HEK293T (cell line): ENCODE data around the gene EPS8.

Source experiments
- CTCF ChIA-PET: fragments of 350-600 bp; formaldehyde crosslinking; extraction: SDS; loops from one replicate; lab custom pipeline; 2021; ENCODE audit warnings: antibody characterized with exemption, inconsistent platforms; lab: Yijun Ruan, JAX
- POLR2A ChIA-PET: fragments of 350-600 bp; formaldehyde crosslinking; extraction: SDS; loops from one replicate; lab custom pipeline; 2020; ENCODE audit warnings: antibody characterized with exemption, inconsistent platforms; lab: Yijun Ruan, JAX
- DNase-seq: peaks from one replicate; pipeline ENCODE4 v3.0.0; 2012; ENCODE audit warnings: mixed read lengths; ENCODE audit errors: extremely low spot score
- ARNT ChIP-seq: fragments of 450-650 bp; IDR thresholded peaks from 2 replicates; pipeline ENCODE4 v1.6.1; 2017; ENCODE audit warnings: mild to moderate bottlenecking
- BHLHE40 ChIP-seq: fragments of 450-650 bp; IDR thresholded peaks from 2 replicates; pipeline ENCODE4 v1.6.1; 2016; ENCODE audit warnings: mild to moderate bottlenecking, moderate library complexity, borderline replicate concordance
- CTBP1 ChIP-seq: fragments of 450-650 bp; IDR thresholded peaks from 2 replicates; pipeline ENCODE4 v1.6.1; 2016; ENCODE audit warnings: borderline replicate concordance
- ELF4 ChIP-seq: fragments of 450-650 bp; IDR thresholded peaks from 2 replicates; pipeline ENCODE4 v1.6.1; 2017; ENCODE audit warnings: antibody characterized with exemption
- FOXA1 ChIP-seq: fragments of 450-650 bp; IDR thresholded peaks from 2 replicates; pipeline ENCODE4 v1.6.1; 2016; ENCODE audit warnings: mild to moderate bottlenecking
- FOXK2 ChIP-seq: fragments of 450-650 bp; IDR thresholded peaks from 2 replicates; pipeline ENCODE4 v1.6.1; 2016; ENCODE audit warnings: mild to moderate bottlenecking
- FOXM1 ChIP-seq: fragments of 450-650 bp; IDR thresholded peaks from 2 replicates; pipeline ENCODE4 v1.6.1; 2017; ENCODE audit warnings: mild to moderate bottlenecking, borderline replicate concordance
- HDGF ChIP-seq: fragments of 450-650 bp; IDR thresholded peaks from 2 replicates; pipeline ENCODE4 v1.6.1; 2017; ENCODE audit warnings: antibody characterized with exemption, borderline replicate concordance
- L3MBTL2 ChIP-seq: fragments of 450-650 bp; conservative IDR thresholded peaks from 2 replicates; pipeline ENCODE4 v1.6.1; 2016; ENCODE audit warnings: mild to moderate bottlenecking
- LEF1 ChIP-seq: fragments of 450-650 bp; IDR thresholded peaks from 2 replicates; pipeline ENCODE4 v1.6.1; 2017; ENCODE audit warnings: mild to moderate bottlenecking, borderline replicate concordance
- NFRKB ChIP-seq: fragments of 450-650 bp; IDR thresholded peaks from 2 replicates; pipeline ENCODE4 v1.6.1; 2016; ENCODE audit warnings: mild to moderate bottlenecking, moderate library complexity
- SP1 ChIP-seq: fragments of 450-650 bp; IDR thresholded peaks from 2 replicates; pipeline ENCODE4 v1.6.1; 2017
- SUZ12 ChIP-seq: fragments of 450-650 bp; IDR thresholded peaks from 2 replicates; pipeline ENCODE4 v1.6.1; 2016; ENCODE audit warnings: mild to moderate bottlenecking
- TARDBP ChIP-seq: fragments of 450-650 bp; IDR thresholded peaks from 2 replicates; pipeline ENCODE4 v1.6.1; 2016
- ZNF384 ChIP-seq: fragments of 450-650 bp; IDR thresholded peaks from 2 replicates; pipeline ENCODE4 v1.6.1; 2016
- TF ChIP-seq, protein P1 (sequence below): fragments of 450-650 bp; IDR thresholded peaks from 2 replicates; pipeline ENCODE4 v1.6.1; 2016

Gene EPS8

DNA sequence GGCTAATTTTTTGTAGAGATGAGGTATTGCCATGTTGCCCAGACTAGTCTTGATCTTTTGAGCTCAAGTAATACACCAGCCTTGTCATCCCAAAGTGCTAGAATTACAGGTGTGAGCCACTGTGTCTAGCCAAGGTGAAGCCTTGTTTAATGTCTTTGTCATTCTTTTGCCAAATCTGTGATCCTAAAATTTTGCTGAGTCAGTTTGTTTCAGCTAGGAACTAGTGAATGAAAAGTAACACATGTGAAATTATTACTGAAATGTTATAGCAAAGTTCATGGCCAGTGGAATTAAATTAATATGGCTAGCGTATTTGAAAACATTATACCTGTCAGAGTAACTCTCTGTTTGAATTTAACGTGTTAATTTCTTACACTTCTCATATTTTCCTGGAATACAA lies 26.5 kb upstream of the EPS8 start:
- DNase-seq = no peak
- TF ChIP-seq, protein P1, sequence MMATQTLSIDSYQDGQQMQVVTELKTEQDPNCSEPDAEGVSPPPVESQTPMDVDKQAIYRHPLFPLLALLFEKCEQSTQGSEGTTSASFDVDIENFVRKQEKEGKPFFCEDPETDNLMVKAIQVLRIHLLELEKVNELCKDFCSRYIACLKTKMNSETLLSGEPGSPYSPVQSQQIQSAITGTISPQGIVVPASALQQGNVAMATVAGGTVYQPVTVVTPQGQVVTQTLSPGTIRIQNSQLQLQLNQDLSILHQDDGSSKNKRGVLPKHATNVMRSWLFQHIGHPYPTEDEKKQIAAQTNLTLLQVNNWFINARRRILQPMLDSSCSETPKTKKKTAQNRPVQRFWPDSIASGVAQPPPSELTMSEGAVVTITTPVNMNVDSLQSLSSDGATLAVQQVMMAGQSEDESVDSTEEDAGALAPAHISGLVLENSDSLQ = no peak
- TF ChIP-seq HDGF (no peak), CTBP1 (no peak), ZNF384 (no peak), LEF1 (no peak), FOXM1 (no peak), SUZ12 (no peak), SP1 (no peak), BHLHE40 (no peak), NFRKB (no peak), TARDBP (no peak), FOXA1 (no peak), FOXK2 (no peak), ELF4 (no peak), L3MBTL2 (no peak), ARNT (no peak)
- ChIA-PET CTCF (no interaction called here), POLR2A (no interaction called here)

DNA sequence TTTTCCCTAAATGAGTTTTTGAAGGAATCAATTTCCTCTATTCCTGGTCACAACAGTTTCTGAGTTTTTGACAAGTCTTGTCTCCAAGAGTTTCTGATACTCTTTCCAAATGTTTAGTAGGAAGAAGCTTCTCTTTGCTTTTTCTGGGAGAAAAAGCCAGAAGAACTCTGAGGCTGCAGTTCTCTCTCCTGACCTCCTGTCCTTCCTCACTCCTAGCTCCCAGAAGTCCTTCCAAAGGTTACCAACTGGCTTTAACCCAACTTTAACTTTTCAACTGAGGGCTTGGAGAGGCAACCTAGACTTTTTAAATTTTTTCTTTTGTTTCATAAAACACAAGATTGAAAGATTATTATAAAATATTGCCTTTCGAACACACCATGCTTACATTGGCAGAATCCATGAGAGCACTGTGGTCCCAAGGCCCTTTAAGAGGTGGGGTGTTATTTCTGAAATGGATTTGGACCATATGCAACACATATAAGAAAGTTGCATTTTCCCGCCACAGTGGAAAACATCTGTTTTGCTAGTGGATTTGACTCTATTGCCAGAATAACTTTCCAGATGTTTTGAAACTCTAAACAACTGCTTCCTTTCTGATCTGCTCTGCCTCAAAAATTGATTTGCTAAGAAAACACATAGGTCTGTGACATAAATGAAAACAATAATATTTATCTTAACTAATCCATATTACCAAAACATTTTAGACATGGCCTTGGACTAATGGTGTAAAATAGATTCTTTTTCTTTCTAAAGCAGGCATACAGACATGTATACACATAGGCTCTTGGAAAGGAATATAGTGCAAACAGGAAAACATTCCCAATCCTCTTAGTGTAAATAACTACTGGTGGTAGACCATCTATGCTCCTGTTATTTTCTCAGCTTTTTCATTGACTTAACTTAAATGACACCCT lies 22.3 kb upstream of the EPS8 start:
- ChIA-PET POLR2A (no interaction called here), CTCF (no interaction called here)
- TF ChIP-seq BHLHE40 (no peak), ELF4 (no peak), ZNF384 (no peak), NFRKB (no peak), FOXM1 (no peak), SUZ12 (no peak), LEF1 (no peak), FOXA1 (no peak)
- no peak for DNase-seq

DNA sequence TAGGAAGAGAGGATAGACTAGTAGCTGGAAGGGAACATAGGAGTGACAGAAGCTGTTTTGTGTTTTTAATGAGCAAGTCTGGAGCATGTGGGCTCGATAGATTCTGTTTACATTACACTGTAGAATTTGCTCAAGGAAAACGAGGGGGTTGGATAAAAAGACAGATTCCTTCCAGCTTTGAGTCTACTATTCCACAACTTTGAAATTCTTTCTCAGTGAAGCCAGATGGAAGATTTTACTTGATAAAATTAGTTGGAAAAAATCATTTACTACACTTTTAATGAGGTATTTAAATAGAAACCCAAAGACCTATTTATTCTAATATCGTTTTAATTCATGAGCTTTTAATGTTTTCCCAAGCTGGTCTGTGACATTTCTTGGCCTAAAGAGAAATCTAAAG lies 19.5 kb upstream of the EPS8 start:
- POLR2A ChIA-PET = interaction anchor here (0.7 to 3.7 kb wide), 2 partner anchors 20 to 73 kb away, joined by 3 to 11 read pairs; partner anchors contain the start of genes EPS8 and STRAP
- CTCF ChIA-PET = no interaction called here
- no peak for DNase-seq
- TF ChIP-seq NFRKB (no peak), L3MBTL2 (no peak), SUZ12 (no peak), ARNT (no peak), TARDBP (no peak), FOXM1 (no peak), FOXK2 (no peak), SP1 (no peak), FOXA1 (no peak), BHLHE40 (no peak), ELF4 (no peak), ZNF384 (no peak), HDGF (no peak), CTBP1 (no peak), LEF1 (no peak)
- TF ChIP-seq, protein P1 = no peak

DNA sequence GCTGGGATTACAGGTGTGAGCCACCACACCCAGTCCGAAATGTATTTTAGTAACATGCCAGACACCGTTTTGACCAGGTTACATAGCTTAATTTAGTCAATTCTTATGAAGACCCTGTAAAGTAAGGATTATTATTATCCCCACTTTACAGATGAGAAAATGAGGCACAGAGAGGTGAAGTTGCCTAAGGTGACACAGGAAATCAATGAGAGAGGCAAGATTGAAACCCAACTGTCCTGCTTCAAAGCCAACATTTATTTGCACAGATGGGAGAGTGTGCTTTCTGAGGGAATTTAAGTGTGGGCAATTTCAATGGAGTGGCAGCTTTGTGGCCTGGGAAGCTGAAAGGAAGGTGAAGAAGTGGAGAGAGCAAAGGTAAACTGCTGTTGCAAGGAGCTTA lies 19.1 kb upstream of the EPS8 start:
- no peak for DNase-seq
- ChIA-PET CTCF (no interaction called here), POLR2A (interaction anchor here (0.7 to 3.7 kb wide), 2 partner anchors 20 to 74 kb away, joined by 3 to 11 read pairs; partner anchors contain the start of genes EPS8 and STRAP)
- TF ChIP-seq ELF4 = no peak
- no peak for TF ChIP-seq ZNF384
- TF ChIP-seq, protein P1 = no peak
- TF ChIP-seq ARNT = no peak

DNA sequence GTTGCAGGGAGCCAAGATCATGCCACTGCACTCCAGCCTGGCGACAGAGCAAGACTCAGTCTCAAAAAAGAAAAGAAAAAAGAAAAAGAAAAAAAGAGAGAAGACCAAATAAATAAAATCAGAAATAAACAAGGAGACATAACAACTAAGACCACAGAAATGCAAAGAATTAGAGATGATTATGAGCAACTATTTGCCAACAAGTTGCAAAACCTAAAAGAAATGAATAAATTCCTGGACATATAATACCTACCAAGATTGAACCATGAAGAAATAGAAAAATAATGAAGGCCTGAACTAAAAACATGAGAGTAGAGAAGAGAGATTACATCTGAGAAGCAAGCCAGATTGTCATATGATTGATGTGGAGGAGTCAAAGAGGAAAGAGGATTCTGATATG lies 17.6 kb upstream of the EPS8 start:
- DNase-seq = no peak
- POLR2A ChIA-PET = interaction anchor here (0.8 to 3.7 kb wide), 2 partner anchors 10 to 18 kb away, joined by 3 to 11 read pairs; partner anchors contain the start of gene EPS8
- CTCF ChIA-PET = no interaction called here
- no peak for TF ChIP-seq SUZ12
- TF ChIP-seq ARNT = no peak
- TF ChIP-seq FOXK2 = no peak
- no peak for TF ChIP-seq TARDBP
- TF ChIP-seq L3MBTL2 = no peak
- no peak for TF ChIP-seq SP1
- no peak for TF ChIP-seq LEF1
- TF ChIP-seq ELF4 = no peak
- TF ChIP-seq, protein P1 = no peak
- no peak for TF ChIP-seq NFRKB
- no peak for TF ChIP-seq CTBP1
- no peak for TF ChIP-seq BHLHE40
- TF ChIP-seq HDGF = no peak
- TF ChIP-seq FOXA1 = no peak
- no peak for TF ChIP-seq FOXM1
- no peak for TF ChIP-seq ZNF384
